Neural cell (in vitro differentiated cells): ENCODE measurements around the gene DCUN1D2. TPM values are rescaled to one million over a fixed set of nuclear protein-coding genes. Genes with fewer than 3 reads are reported as not detected.

Experiments used
- H2AFZ ChIP-seq: fragments of 200-600, 300-800 bp; sonication (generic), shearing (Covaris generic); 2 replicates; pipeline ENCODE4 v1.6.0; 2014; ENCODE audit warnings: low read depth, mild to moderate bottlenecking, antibody characterized with exemption, low read length, moderate library complexity
- H3F3A ChIP-seq: fragments of 200-600 bp; shearing (Covaris generic); 2 replicates; pipeline ENCODE4 v1.6.1; 2016; ENCODE audit warnings: mild to moderate bottlenecking, moderate library complexity, mixed read lengths, antibody characterized with exemption, low read length; ENCODE audit not compliant: insufficient read depth, poor library complexity, severe bottlenecking
- H3K27ac ChIP-seq: fragments of 200-600, 300-800 bp; sonication (generic), shearing (Covaris generic); 2 replicates; pipeline ENCODE4 v1.5.1; 2014; ENCODE audit warnings: mild to moderate bottlenecking, low read length, moderate library complexity
- H3K27me3 ChIP-seq: fragments of 300-800, 200-600 bp; sonication (generic), shearing (Covaris generic); 2 replicates; pipeline ENCODE4 v1.6.0; 2014; ENCODE audit warnings: mild to moderate bottlenecking, low read depth, low read length, moderate library complexity; ENCODE audit not compliant: insufficient read depth
- H3K36me3 ChIP-seq: fragments of 300-800, 200-600 bp; sonication (generic), shearing (Covaris generic); 2 replicates; pipeline ENCODE4 v1.5.1; 2014; ENCODE audit warnings: mild to moderate bottlenecking, antibody characterized with exemption, low read length, moderate library complexity; ENCODE audit not compliant: insufficient read depth
- H3K4me2 ChIP-seq: fragments of 300-800, 200-600 bp; sonication (generic), shearing (Covaris generic); 2 replicates; pipeline ENCODE4 v1.6.0; 2014; ENCODE audit warnings: mild to moderate bottlenecking, low read length
- H3K4me3 ChIP-seq: fragments of 300-800, 200-600 bp; sonication (generic), shearing (Covaris generic); 2 replicates; pipeline ENCODE4 v1.5.1; 2014; ENCODE audit warnings: mild to moderate bottlenecking, low read length, moderate library complexity
- H3K79me2 ChIP-seq: fragments of 200-600 bp; shearing (Covaris generic); replicated peaks from 2 replicates; pipeline ENCODE4 v1.6.0; 2014; ENCODE audit warnings: mild to moderate bottlenecking, low read length, moderate library complexity; ENCODE audit not compliant: insufficient read depth
- H3K9ac ChIP-seq: fragments of 300-800, 200-600 bp; sonication (generic), shearing (Covaris generic); 2 replicates; pipeline ENCODE4 v1.6.1; 2016; ENCODE audit warnings: mild to moderate bottlenecking, low read length, mixed read lengths
- H3K9me2 ChIP-seq: fragments of 200-600 bp; shearing (Covaris generic); 2 replicates; pipeline ENCODE4 v1.6.1; 2016; ENCODE audit warnings: mild to moderate bottlenecking, low read length, mixed read lengths; ENCODE audit not compliant: insufficient read depth
- H3K9me3 ChIP-seq: fragments of 200-600, 300-800 bp; sonication (generic), shearing (Covaris generic); 2 replicates; pipeline ENCODE4 v1.6.1; 2016; ENCODE audit warnings: mild to moderate bottlenecking, mixed run types, low read length, moderate library complexity, mixed read lengths
- H4K20me1 ChIP-seq: fragments of 200-600 bp; shearing (Covaris generic); 2 replicates; pipeline ENCODE4 v1.6.1; 2016; ENCODE audit warnings: mild to moderate bottlenecking, mixed run types; ENCODE audit not compliant: insufficient read depth
- EP300 ChIP-seq: fragments of 450-650 bp; conservative IDR thresholded peaks from 2 replicates; pipeline ENCODE4 v1.6.1; 2014; ENCODE audit warnings: antibody characterized with exemption, mild to moderate bottlenecking, moderate library complexity; ENCODE audit not compliant: poor library complexity, severe bottlenecking
- EZH2 ChIP-seq: fragments of 200-600, 300-800 bp; shearing (Covaris generic), sonication (generic); IDR thresholded peaks from 2 replicates; pipeline ENCODE4 v1.6.1; 2014; ENCODE audit warnings: antibody characterized with exemption, low read length, borderline replicate concordance, mild to moderate bottlenecking; ENCODE audit not compliant: insufficient read depth, poor library complexity, severe bottlenecking
- MXI1 ChIP-seq: fragments of 450-650 bp; conservative IDR thresholded peaks from 2 replicates; pipeline ENCODE4 v1.6.1; 2014; ENCODE audit warnings: antibody characterized with exemption, mild to moderate bottlenecking; ENCODE audit not compliant: poor library complexity, severe bottlenecking
- POLR2AphosphoS5 ChIP-seq: IDR thresholded peaks from 2 replicates; pipeline ENCODE4 v1.6.1; 2012
- RAD21 ChIP-seq: fragments of 450-650 bp; conservative IDR thresholded peaks from 2 replicates; pipeline ENCODE4 v1.6.1; 2014; ENCODE audit warnings: antibody characterized with exemption, mild to moderate bottlenecking, moderate library complexity
- SMC3 ChIP-seq: fragments of 450-650 bp; conservative IDR thresholded peaks from 2 replicates; pipeline ENCODE4 v1.6.1; 2014; ENCODE audit warnings: antibody characterized with exemption, mild to moderate bottlenecking, moderate library complexity; ENCODE audit not compliant: poor library complexity
- TAF1 ChIP-seq: IDR thresholded peaks from 2 replicates; pipeline ENCODE4 v1.6.1; 2012; ENCODE audit warnings: low read depth
- polyA plus RNA-seq: library from polyadenylated mRNA; depleted of rRNA; stranded (reverse); fragments of >200 nt; gene quantifications from 2 replicates; pipeline ENCODE4 v1.2.3, GENCODE V29; 2014
- TF ChIP-seq, protein P1 (sequence below): IDR thresholded peaks from 2 replicates; pipeline ENCODE4 v1.6.1; 2012; ENCODE audit warnings: borderline replicate concordance
- TF ChIP-seq, protein P2 (sequence below): fragments of 450-650 bp; IDR thresholded peaks from 2 replicates; pipeline ENCODE4 v1.5.1; 2014; ENCODE audit warnings: antibody characterized with exemption, mild to moderate bottlenecking, moderate library complexity; ENCODE audit not compliant: poor library complexity, severe bottlenecking

Gene DCUN1D2
- polyA plus RNA-seq, 1 donor from 2014 or later, result 55.9 TPM

DNA sequence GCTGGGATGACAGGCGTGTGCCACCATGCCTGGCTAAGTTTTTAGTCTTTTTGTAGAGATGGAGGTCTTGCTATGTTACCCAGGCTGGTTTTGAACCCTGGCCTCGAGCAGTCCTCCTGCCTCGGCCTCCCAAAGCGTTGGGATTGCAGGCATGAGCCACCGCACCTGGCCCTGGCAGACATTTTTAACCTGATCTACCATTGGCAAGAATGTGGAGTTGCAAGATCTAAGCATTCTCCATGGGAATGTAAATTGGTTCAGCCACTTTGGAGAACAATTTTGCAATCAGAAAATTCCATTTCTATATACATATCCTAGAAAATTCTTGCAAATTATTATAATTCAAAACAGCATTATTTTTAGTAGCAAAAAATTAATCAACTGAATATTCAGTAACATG is 24.3 kb upstream of the DCUN1D2 start:
- no peak overlapping the region for H3K4me3 ChIP-seq
- no peak overlapping the region for H3K4me2 ChIP-seq
- H3K9me3 ChIP-seq, result no peaks in the 10 kb centered on the region
- TF ChIP-seq, protein P1, sequence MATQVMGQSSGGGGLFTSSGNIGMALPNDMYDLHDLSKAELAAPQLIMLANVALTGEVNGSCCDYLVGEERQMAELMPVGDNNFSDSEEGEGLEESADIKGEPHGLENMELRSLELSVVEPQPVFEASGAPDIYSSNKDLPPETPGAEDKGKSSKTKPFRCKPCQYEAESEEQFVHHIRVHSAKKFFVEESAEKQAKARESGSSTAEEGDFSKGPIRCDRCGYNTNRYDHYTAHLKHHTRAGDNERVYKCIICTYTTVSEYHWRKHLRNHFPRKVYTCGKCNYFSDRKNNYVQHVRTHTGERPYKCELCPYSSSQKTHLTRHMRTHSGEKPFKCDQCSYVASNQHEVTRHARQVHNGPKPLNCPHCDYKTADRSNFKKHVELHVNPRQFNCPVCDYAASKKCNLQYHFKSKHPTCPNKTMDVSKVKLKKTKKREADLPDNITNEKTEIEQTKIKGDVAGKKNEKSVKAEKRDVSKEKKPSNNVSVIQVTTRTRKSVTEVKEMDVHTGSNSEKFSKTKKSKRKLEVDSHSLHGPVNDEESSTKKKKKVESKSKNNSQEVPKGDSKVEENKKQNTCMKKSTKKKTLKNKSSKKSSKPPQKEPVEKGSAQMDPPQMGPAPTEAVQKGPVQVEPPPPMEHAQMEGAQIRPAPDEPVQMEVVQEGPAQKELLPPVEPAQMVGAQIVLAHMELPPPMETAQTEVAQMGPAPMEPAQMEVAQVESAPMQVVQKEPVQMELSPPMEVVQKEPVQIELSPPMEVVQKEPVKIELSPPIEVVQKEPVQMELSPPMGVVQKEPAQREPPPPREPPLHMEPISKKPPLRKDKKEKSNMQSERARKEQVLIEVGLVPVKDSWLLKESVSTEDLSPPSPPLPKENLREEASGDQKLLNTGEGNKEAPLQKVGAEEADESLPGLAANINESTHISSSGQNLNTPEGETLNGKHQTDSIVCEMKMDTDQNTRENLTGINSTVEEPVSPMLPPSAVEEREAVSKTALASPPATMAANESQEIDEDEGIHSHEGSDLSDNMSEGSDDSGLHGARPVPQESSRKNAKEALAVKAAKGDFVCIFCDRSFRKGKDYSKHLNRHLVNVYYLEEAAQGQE, result no peak
- TF ChIP-seq TAF1 (no peak), POLR2AphosphoS5 (no peak), RAD21 (no peak), EZH2 (no peak), EP300 (no peak), SMC3 (no peak), MXI1 (no peak)
- TF ChIP-seq, protein P2, sequence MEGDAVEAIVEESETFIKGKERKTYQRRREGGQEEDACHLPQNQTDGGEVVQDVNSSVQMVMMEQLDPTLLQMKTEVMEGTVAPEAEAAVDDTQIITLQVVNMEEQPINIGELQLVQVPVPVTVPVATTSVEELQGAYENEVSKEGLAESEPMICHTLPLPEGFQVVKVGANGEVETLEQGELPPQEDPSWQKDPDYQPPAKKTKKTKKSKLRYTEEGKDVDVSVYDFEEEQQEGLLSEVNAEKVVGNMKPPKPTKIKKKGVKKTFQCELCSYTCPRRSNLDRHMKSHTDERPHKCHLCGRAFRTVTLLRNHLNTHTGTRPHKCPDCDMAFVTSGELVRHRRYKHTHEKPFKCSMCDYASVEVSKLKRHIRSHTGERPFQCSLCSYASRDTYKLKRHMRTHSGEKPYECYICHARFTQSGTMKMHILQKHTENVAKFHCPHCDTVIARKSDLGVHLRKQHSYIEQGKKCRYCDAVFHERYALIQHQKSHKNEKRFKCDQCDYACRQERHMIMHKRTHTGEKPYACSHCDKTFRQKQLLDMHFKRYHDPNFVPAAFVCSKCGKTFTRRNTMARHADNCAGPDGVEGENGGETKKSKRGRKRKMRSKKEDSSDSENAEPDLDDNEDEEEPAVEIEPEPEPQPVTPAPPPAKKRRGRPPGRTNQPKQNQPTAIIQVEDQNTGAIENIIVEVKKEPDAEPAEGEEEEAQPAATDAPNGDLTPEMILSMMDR, result no peak
- no peaks in the 10 kb centered on the region for H4K20me1 ChIP-seq
- H3K79me2 ChIP-seq, result no peaks in the 10 kb centered on the region
- no peak overlapping the region for H3K9ac ChIP-seq
- H2AFZ ChIP-seq, result no peak overlapping the region
- H3K9me2 ChIP-seq, result no peaks in the 10 kb centered on the region
- H3F3A ChIP-seq, result no peaks in the 10 kb centered on the region
- H3K27ac ChIP-seq, result no peak overlapping the region
- H3K36me3 ChIP-seq, result peaks cover 16% of the 10 kb centered on the region
- H3K27me3 ChIP-seq, result no peaks in the 10 kb centered on the region

DNA sequence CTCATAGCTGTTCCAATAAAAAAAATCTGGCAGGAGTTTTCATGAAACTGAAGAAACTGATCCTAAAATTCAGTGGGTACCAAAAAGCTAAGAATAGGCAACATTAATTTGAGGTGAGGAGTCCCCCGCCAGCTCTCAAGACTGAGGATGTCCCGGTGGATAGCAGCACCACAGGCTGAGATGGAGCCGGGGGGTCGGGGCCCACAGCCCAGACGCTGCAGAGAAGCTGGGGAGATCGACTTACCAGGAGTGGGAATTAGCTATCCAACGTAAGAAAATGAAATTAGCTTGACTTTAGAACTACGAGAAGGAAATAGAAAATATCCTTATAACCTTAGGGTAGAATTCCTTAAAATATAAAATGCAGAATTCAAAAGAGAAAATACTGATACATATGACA is 23.2 kb upstream of the DCUN1D2 start:
- H3K36me3 ChIP-seq, result peaks cover 16% of the 10 kb centered on the region
- no peaks in the 10 kb centered on the region for H3K9me3 ChIP-seq
- H3K79me2 ChIP-seq, result no peaks in the 10 kb centered on the region

More for the DNA sequence above, 23.2 kb upstream of the DCUN1D2 start:
- H3F3A ChIP-seq, result no peaks in the 10 kb centered on the region
- TF ChIP-seq EZH2 (no peak), TAF1 (no peak), MXI1 (no peak), EP300 (no peak)
- TF ChIP-seq, protein P2, result no peak
- no peaks in the 10 kb centered on the region for H3K27me3 ChIP-seq
- no peak overlapping the region for H3K9ac ChIP-seq
- no peak overlapping the region for H3K4me2 ChIP-seq
- no peak overlapping the region for H3K4me3 ChIP-seq
- H3K9me2 ChIP-seq, result no peaks in the 10 kb centered on the region
- H2AFZ ChIP-seq, result no peak overlapping the region
- H4K20me1 ChIP-seq, result no peaks in the 10 kb centered on the region
- H3K27ac ChIP-seq, result no peak overlapping the region
